Upper lobe of right lung (tissue), 1 donor: ENCODE data around the gene DPH7. TPM values are rescaled to one million over a fixed set of nuclear protein-coding genes. Genes with fewer than 3 reads are reported as not detected.
"Not testable (repeated sequence)": the region's sequence is repeated elsewhere in the genome, so short reads cannot be mapped to it uniquely, and the experiment has no call there.

ENCODE experiments used
- ATAC-seq: fragments of 200-7000 bp; cut with Tn5 transposase; one replicate; pipeline ENCODE4 v1.9.1; 2020; ENCODE audit warnings: mild to moderate bottlenecking, moderate library complexity
- DNase-seq: peaks from one replicate; pipeline ENCODE4 v3.0.0-alpha.2; 2020
- H3K27ac ChIP-seq: fragments of 200-600 bp; one replicate; pipeline ENCODE4 v1.8.0; 2022
- H3K27me3 ChIP-seq: fragments of 200-600 bp; one replicate; pipeline ENCODE4 v1.8.0; 2022; ENCODE audit warnings: mild to moderate bottlenecking
- H3K36me3 ChIP-seq: fragments of 200-600 bp; one replicate; pipeline ENCODE4 v1.8.0; 2022
- H3K4me1 ChIP-seq: fragments of 200-600 bp; one replicate; pipeline ENCODE4 v1.8.0; 2022
- H3K4me3 ChIP-seq: fragments of 200-600 bp; one replicate; pipeline ENCODE4 v1.8.0; 2022; ENCODE audit warnings: mild to moderate bottlenecking
- H3K9me3 ChIP-seq: fragments of 200-600 bp; one replicate; pipeline ENCODE4 v1.8.0; 2022
- intact Hi-C: fragments of 100-400 bp; cut with DNase I; formaldehyde crosslinking; loops from one replicate; pipeline ENCODE4 v1.11.0; 2022
- total RNA-seq: library from RNA; stranded (reverse); fragmentation: NEBNext Ultra II Directional; extraction: Animal tissue kit (Norgen Biotek cat#: 25700); gene quantifications from one replicate; pipeline ENCODE4 v1.2.1, GENCODE V29; 2021
- TF ChIP-seq, protein P1 (sequence below): fragments of 200-600 bp; IDR thresholded peaks from one replicate; pipeline ENCODE4 v1.8.0; 2022; ENCODE audit warnings: antibody characterized with exemption
- donor health status: DM: no; HTN: yes; CAD: no; lungs with severe emphysema.

The DPH7 gene
- total RNA-seq, 1 donor from 2014 or later = 30.2 TPM

GRCh38 chr9:137535120-137535428, 43.7 kb downstream of the DPH7 start:
- no peak for ATAC-seq
- Histone ChIP-seq H3K27ac (no peak overlapping the region), H3K27me3 (no peaks in the 10 kb centered on the region), H3K4me1 (peaks cover 10% of the 10 kb centered on the region), H3K4me3 (no peak overlapping the region), H3K36me3 (no peaks in the 10 kb centered on the region), H3K9me3 (no peaks in the 10 kb centered on the region)
- DNase-seq = no peak
- intact Hi-C loops = no loop called here
- TF ChIP-seq, protein P1, sequence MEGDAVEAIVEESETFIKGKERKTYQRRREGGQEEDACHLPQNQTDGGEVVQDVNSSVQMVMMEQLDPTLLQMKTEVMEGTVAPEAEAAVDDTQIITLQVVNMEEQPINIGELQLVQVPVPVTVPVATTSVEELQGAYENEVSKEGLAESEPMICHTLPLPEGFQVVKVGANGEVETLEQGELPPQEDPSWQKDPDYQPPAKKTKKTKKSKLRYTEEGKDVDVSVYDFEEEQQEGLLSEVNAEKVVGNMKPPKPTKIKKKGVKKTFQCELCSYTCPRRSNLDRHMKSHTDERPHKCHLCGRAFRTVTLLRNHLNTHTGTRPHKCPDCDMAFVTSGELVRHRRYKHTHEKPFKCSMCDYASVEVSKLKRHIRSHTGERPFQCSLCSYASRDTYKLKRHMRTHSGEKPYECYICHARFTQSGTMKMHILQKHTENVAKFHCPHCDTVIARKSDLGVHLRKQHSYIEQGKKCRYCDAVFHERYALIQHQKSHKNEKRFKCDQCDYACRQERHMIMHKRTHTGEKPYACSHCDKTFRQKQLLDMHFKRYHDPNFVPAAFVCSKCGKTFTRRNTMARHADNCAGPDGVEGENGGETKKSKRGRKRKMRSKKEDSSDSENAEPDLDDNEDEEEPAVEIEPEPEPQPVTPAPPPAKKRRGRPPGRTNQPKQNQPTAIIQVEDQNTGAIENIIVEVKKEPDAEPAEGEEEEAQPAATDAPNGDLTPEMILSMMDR = no peak

DNA sequence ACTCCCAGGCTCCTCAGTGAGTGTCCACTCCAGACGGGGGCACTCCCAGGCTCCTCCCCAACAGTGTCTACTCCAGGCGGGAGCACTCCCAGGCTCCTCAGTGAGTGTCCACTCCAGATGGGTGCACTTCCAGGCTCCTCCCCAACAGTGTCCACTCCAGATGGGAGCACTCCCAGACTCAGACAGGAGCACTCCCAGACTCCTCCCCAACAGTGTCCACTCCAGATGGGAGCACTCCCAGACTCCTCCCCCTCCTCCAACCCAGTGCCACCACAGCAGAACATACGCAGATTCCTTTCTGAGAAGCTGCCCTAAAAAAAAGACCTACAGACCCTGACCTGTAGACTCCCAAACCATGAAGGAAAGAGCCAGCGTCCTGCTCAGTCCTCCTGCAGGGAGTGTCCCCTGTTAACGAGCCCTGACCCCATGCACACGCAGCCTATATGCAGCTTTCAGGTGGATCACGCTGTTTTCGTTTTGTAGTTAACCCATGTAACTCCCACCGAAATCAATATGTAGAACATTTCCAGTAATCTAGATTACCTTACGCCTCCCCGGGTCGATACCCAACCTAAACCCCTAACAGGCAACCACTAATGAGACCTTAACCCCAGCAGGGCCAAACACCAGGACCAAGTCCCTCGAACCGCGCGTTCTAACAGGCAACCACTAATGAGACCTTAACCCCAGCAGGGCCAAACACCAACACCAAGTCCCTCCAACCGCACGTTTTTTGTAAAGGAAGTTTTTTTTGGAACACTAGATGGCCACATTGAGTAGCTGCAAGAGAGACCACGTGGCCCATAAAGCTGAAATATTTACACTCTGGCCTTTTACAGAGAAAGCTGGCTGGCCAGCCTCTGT, 44.2 kb downstream of the DPH7 start:
- ATAC-seq (peak; percentile 96), DNase-seq (no peak)
- intact Hi-C loops = no loop called here

DNA sequence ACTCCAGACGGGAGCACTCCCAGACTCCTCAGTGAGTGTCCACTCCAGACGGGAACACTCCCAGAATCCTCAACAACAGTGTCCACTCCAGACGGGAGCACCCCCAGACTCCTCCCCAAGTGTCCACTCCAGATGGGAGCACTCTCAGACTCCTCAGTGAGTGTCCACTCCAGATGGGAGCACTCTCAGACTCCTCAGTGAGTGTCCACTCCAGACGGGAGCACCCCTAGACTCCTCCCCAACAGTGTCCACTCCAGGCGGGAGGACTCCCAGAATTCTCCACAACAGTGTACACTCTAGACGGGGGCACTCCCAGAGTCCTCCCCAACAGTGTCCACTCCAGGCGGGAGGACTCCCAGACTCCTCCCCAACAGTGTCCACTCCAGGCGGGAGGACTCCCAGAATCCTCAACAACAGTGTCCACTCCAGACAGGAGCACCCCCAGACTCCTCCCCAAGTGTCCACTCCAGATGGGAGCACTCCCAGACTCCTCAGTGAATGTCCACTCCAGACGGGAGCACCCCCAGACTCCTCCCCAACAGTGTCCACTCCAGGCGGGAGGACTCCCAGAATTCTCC, 45.7 kb downstream of the DPH7 start:
- H3K27me3 ChIP-seq, H3K4me1 ChIP-seq, H3K27ac ChIP-seq, ATAC-seq, intact Hi-C loops, H3K4me3 ChIP-seq, H3K9me3 ChIP-seq, DNase-seq, H3K36me3 ChIP-seq: not testable (repeated sequence)

More for the DNA sequence above, 44.2 kb downstream of the DPH7 start:
- no peak overlapping the region for H3K4me3 ChIP-seq
- TF ChIP-seq, protein P1 = peak; percentile 66
- no peaks in the 10 kb centered on the region for H3K27me3 ChIP-seq
- H3K36me3 ChIP-seq = no peaks in the 10 kb centered on the region
- H3K27ac ChIP-seq = no peak overlapping the region
- H3K9me3 ChIP-seq = no peaks in the 10 kb centered on the region
- peaks cover 10% of the 10 kb centered on the region for H3K4me1 ChIP-seq

GRCh38 chr9:137531099-137531765, 47.5 kb downstream of the DPH7 start:
- Histone ChIP-seq H3K4me1 (peaks cover 10% of the 10 kb centered on the region), H3K9me3 (no peaks in the 10 kb centered on the region), H3K4me3 (no peak overlapping the region), H3K36me3 (no peaks in the 10 kb centered on the region), H3K27me3 (no peaks in the 10 kb centered on the region), H3K27ac (no peak overlapping the region)
- ATAC-seq (no peak), DNase-seq (no peak)
- intact Hi-C loops = no loop called here
- TF ChIP-seq, protein P1 = no peak

DNA sequence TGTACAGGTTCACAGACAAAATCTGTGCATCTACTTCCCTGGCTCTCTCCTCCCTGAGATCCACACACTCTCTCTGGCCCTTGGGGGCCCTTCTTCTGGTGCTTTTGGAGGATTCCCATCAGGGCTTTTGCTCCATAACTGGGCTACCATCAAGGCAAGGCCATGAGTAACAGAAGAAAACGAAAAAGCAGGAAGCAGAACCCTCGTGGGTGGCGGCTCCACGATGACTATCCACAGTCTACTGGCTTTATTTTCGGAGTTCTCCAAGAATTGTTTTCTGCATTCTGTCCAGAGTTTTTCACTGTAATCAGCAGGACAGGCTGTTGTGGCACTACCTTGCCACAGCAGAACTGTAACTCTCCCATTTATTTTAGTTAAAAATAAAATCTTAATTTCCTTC, 48.4 kb downstream of the DPH7 start:
- no peaks in the 10 kb centered on the region for H3K9me3 ChIP-seq
- TF ChIP-seq, protein P1 = no peak

GRCh38 chr9:137524981-137525317, 53.8 kb downstream of the DPH7 start:
- no peak overlapping the region for H3K27ac ChIP-seq
- no peak for DNase-seq
- intact Hi-C loops = loop anchor here (10.0 kb wide), 1 partner anchor 240 kb away; no protein-coding TSS in a partner anchor
- H3K27me3 ChIP-seq = no peaks in the 10 kb centered on the region
- no peak overlapping the region for H3K4me3 ChIP-seq
- no peaks in the 10 kb centered on the region for H3K4me1 ChIP-seq
- TF ChIP-seq, protein P1 = no peak
- no peak for ATAC-seq
- peaks cover 3% of the 10 kb centered on the region for H3K36me3 ChIP-seq
- H3K9me3 ChIP-seq = no peaks in the 10 kb centered on the region

More for the DNA sequence above, 48.4 kb downstream of the DPH7 start:
- ATAC-seq = no peak
- peaks cover 9% of the 10 kb centered on the region for H3K4me1 ChIP-seq
- DNase-seq = no peak
- H3K27me3 ChIP-seq = no peaks in the 10 kb centered on the region
- H3K27ac ChIP-seq = no peak overlapping the region
- intact Hi-C loops = no loop called here
- no peak overlapping the region for H3K4me3 ChIP-seq
- no peaks in the 10 kb centered on the region for H3K36me3 ChIP-seq
